Uterus (tissue), 4 donors: ENCODE data around the gene CRY1. TPM values are rescaled to one million over a fixed set of nuclear protein-coding genes. Genes with fewer than 3 reads are reported as not detected.

Experiments
- DNase-seq, 2 donors: peaks; one replicate each; pipeline ENCODE4 v3.0.0-alpha.2; 2019 to 2020
- H3K27ac ChIP-seq, 2 donors: fragments of 200-600 bp; sonication (generic); 1 replicate in 1 of 2; 2 replicates in 1 of 2; pipeline ENCODE4 v1.5.1; 2016 to 2018
- H3K27me3 ChIP-seq, 2 donors: fragments of 200-600 bp; sonication (generic); one replicate each; pipeline ENCODE4 v1.5.1; 2018 to 2019; ENCODE audit warnings: control low read depth in 1 of 2
- H3K36me3 ChIP-seq, 2 donors: fragments of 200-600 bp; sonication (generic); one replicate each; pipeline ENCODE4 v1.5.1; 2019; ENCODE audit warnings: control low read depth in 1 of 2
- H3K4me1 ChIP-seq, 2 donors: fragments of 200-600 bp; sonication (generic); one replicate each; pipeline ENCODE4 v1.5.1; 2018 to 2019; ENCODE audit warnings: control low read depth in 1 of 2
- H3K4me3 ChIP-seq, 2 donors: fragments of 200-600 bp; sonication (generic); 1 replicate in 1 of 2; 2 replicates in 1 of 2; pipeline ENCODE4 v1.5.1; 2018 to 2019; ENCODE audit warnings: mild to moderate bottlenecking in 1 of 2
- H3K9me3 ChIP-seq, 2 donors: fragments of 200-600 bp; sonication (generic); one replicate each; pipeline ENCODE4 v1.5.1; 2019; ENCODE audit warnings: control low read depth in 1 of 2
- POLR2A ChIP-seq, 2 donors: fragments of 450-650 bp; IDR thresholded peaks; one replicate each; pipeline ENCODE4 v1.6.1; 2016; ENCODE audit warnings: antibody characterized with exemption in 2 of 2, mild to moderate bottlenecking in 1 of 2, moderate library complexity in 1 of 2
- intact Hi-C: fragments of 100-400 bp; cut with DNase I; formaldehyde crosslinking; loops from one replicate; pipeline ENCODE4 v1.15.1; 2023; ENCODE audit warnings: low total_unique reads
- total RNA-seq, 4 donors: library from RNA; depleted of rRNA in 3 of 4; stranded (reverse); fragments of >200 nt in 3 of 4; gene quantifications; one replicate each; pipeline versions ENCODE4 v1.1.0 to v1.2.4, GENCODE V29; 2014 to 2023
- TF ChIP-seq, protein P1 (sequence below), 4 experiments: fragments of 200-600 bp in 2 of 4; fragments of 450-650 bp in 2 of 4; sonication (generic) in 2 of 4; IDR thresholded peaks; one replicate each; pipeline ENCODE4 v1.5.1; 2016 to 2019; ENCODE audit warnings: antibody characterized with exemption in 4 of 4, mild to moderate bottlenecking in 2 of 4, moderate library complexity in 1 of 4
- donor health status: DM: yes; HTN: yes; CAD: no.

Gene CRY1
- 10 to 100 TPM in 3 of 4 donors, 1 to 10 TPM in 1; 8.2 to 66.5 (median 35.6) TPM for total RNA-seq

DNA sequence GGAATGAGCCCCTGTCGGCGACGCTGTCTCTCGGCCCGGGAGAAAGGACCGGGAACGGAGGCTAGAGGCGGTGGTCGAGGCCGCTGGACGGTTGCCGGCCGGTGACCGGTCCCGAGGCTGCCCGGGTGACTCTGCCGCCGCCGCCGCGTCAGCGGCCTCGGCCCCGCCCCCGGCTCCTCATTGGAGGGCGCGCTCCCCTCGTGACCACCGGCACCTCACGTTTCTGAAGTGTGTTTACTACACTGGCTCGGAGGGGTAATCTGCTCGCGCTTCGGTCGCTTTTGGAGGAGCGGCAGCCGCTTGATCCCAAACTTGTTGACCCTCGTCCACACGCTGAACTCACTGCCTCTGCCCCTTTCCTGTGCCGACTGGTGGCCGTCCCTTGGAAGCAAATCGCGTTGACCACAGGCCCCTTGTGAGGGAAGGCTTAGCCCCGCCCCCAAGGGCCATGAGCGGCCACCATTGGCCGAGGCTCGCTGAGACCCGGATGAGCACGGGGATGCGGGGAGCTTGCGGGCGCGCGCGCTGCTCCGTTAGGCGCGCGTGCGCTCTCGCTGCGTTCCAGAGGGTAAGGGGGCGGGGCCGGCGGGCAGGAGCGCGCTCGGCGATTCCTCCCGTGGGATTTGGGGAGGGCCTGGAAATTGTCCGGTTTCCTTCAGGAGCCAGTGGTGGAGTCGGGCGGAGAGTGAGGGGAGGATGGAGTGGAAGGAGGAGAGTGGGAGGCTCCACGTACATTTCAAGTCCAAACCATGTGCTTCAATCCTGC lies at the start of gene CRY1:
Gene CRY1, minus strand, starts transcription at position 133 of the 766 bp plus-strand sequence. CDS start 588 bp downstream, outside the sequence.
- Histone ChIP-seq H3K36me3 (no peaks in the 10 kb centered on the region), H3K9me3 (no peaks in the 10 kb centered on the region), H3K4me1 (peaks cover 0 to 9% of the 10 kb centered on the region in 2 donors), H3K4me3 (peak within 1 kb of the TSS; percentile 85 to 96), H3K27me3 (no peaks in the 10 kb centered on the region), H3K27ac (peak within 1 kb of the TSS; percentile 96 to 99)
- intact Hi-C loops: loop anchor here (10.0 kb wide), 2 partner anchors 109 to 139 kb away; partner anchors contain the start of genes MTERF2 and TMEM263
- DNase-seq: peak; percentile 94 to 96
- TF ChIP-seq POLR2A (IDR thresholded peaks at IDR 0.05): peak; percentile 95 to 98
- TF ChIP-seq, protein P1, sequence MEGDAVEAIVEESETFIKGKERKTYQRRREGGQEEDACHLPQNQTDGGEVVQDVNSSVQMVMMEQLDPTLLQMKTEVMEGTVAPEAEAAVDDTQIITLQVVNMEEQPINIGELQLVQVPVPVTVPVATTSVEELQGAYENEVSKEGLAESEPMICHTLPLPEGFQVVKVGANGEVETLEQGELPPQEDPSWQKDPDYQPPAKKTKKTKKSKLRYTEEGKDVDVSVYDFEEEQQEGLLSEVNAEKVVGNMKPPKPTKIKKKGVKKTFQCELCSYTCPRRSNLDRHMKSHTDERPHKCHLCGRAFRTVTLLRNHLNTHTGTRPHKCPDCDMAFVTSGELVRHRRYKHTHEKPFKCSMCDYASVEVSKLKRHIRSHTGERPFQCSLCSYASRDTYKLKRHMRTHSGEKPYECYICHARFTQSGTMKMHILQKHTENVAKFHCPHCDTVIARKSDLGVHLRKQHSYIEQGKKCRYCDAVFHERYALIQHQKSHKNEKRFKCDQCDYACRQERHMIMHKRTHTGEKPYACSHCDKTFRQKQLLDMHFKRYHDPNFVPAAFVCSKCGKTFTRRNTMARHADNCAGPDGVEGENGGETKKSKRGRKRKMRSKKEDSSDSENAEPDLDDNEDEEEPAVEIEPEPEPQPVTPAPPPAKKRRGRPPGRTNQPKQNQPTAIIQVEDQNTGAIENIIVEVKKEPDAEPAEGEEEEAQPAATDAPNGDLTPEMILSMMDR (IDR thresholded peaks at IDR 0.05): peak in 1 of 4 experiments; percentile 20

DNA sequence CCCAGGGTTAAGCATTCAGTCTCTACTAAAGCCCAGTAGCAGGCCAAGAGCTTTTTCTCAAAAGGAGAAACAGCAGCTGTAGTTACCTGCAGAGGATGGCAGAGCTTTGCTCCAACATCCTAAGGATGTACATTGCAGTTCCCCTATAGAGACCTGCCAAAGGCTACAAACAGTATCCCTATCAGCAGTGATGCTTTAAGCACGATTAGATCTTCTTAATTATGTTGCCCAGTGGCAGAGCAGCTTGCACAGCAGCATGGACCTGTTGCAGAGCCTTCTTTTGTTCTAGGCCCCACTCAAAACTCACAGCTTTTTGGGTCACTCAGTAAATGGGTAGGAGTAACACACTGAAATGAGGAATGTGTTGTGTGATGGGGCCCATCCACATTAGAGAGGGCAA lies 46.4 kb upstream of the CRY1 start:
- no peak overlapping the region for H3K4me3 ChIP-seq
- H3K4me1 ChIP-seq: no peaks in the 10 kb centered on the region
- no peak for TF ChIP-seq POLR2A (IDR thresholded peaks at IDR 0.05)
- TF ChIP-seq, protein P1 (IDR thresholded peaks at IDR 0.05): no peak
- no peak for DNase-seq
- no peaks in the 10 kb centered on the region for H3K9me3 ChIP-seq
- H3K27ac ChIP-seq: no peak overlapping the region
- intact Hi-C loops: no loop called here
- H3K27me3 ChIP-seq: no peaks in the 10 kb centered on the region
- no peaks in the 10 kb centered on the region for H3K36me3 ChIP-seq

DNA sequence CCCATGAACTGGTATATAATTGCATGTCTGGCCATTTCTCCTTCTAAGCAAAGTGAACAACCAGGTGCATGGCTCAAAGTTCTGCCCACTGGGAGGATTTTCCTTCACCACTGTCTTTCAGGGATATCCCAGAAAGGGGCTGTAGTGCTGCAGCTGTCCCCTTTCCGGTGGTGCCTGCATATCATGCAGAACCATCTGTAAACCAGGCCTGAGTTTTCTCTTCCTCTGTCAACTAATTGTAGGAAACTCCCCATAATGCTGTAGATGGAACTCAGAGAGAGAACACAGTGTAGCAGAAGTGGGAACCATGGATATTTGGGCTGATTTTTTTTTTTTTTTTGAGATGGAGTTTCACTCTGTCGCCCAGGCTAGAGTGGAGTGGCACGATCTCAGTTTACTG lies 45.6 kb upstream of the CRY1 start:
- TF ChIP-seq POLR2A (IDR thresholded peaks at IDR 0.05): no peak
- TF ChIP-seq, protein P1 (IDR thresholded peaks at IDR 0.05): no peak
- Histone ChIP-seq H3K27me3 (no peaks in the 10 kb centered on the region), H3K27ac (no peak overlapping the region), H3K4me1 (no peaks in the 10 kb centered on the region), H3K36me3 (no peaks in the 10 kb centered on the region), H3K9me3 (no peaks in the 10 kb centered on the region), H3K4me3 (no peak overlapping the region)
- intact Hi-C loops: no loop called here
- no peak for DNase-seq

DNA sequence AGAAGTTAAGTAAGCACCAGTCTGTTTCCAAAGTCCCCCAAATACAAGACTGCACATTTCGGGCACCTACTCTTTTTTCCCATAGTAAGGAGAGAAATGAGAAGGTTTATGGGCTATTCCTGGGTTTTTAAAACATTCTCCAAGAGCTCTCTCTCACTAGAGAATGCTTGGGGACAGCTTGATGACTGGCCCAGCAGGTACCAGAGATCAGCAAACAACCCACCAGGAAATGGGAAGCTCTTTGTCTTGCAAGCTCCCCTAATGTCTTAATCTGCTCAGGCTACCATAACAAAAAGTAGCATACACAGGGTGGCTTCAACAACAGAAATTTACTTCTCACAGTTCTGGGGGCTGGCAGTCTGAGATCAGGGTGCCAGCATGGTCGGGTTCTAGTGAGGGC lies 41.8 kb upstream of the CRY1 start:
- Histone ChIP-seq H3K9me3 (no peaks in the 10 kb centered on the region), H3K4me3 (no peak overlapping the region), H3K27ac (no peak overlapping the region), H3K36me3 (no peaks in the 10 kb centered on the region), H3K27me3 (no peaks in the 10 kb centered on the region), H3K4me1 (no peaks in the 10 kb centered on the region)
- intact Hi-C loops: no loop called here
- DNase-seq: no peak
- TF ChIP-seq POLR2A (IDR thresholded peaks at IDR 0.05): no peak
- TF ChIP-seq, protein P1 (IDR thresholded peaks at IDR 0.05): no peak

DNA sequence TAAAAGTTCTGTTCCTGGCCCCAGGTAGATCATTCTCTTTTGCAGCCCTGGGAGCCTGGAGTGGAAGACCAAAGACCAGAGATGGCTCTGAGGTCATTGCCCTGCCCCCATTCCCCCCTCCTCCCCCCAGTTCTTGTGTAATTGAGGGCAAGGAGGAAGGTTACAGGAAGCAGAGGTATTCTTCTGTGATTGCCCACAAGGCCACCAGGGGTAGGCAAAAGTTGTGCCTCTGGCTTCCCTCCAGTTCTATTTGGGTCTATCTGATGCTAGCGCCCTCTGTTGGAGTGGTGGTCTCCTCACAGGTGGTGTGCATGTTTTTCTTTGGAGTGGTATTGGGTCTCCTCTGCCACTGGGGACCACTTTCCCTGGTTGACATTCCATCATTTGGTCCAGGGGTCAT lies 41.2 kb upstream of the CRY1 start:
- Histone ChIP-seq H3K36me3 (no peaks in the 10 kb centered on the region), H3K4me3 (no peak overlapping the region), H3K4me1 (no peaks in the 10 kb centered on the region), H3K27me3 (no peaks in the 10 kb centered on the region), H3K9me3 (no peaks in the 10 kb centered on the region), H3K27ac (no peak overlapping the region)
- no peak for DNase-seq
- intact Hi-C loops: no loop called here
- TF ChIP-seq, protein P1 (IDR thresholded peaks at IDR 0.05): no peak
- TF ChIP-seq POLR2A (IDR thresholded peaks at IDR 0.05): no peak
